ENCODE data around the gene C12orf50.
"Not testable (repeated sequence)": the region's sequence is repeated elsewhere in the genome, so short reads cannot be mapped to it uniquely, and the experiment has no call there.

C12orf50 gene

GRCh38 chr12:88029093-88029665, at the start of gene C12orf50:
Gene C12orf50, minus strand, starts transcription at chr12:88029401. Its CDS starts 2,439 bp downstream, at chr12:88026962.
- no peak for DNase-seq

GRCh38 chr12:88067301-88067700, 38.1 kb upstream of the C12orf50 start:
- no peak for DNase-seq

- DNase-seq = no peak
Measured at GRCh38 chr12:88063375-88063774, 34.2 kb upstream of the C12orf50 start.

- DNase-seq = no peak
Measured at GRCh38 chr12:88062474-88062873, 33.3 kb upstream of the C12orf50 start.

- no peak for DNase-seq
Measured at GRCh38 chr12:88058719-88059077, 29.5 kb upstream of the C12orf50 start.

GRCh38 chr12:88057994-88058718, 29.0 kb upstream of the C12orf50 start:
- DNase-seq = no peak

GRCh38 chr12:88056571-88056970, 27.4 kb upstream of the C12orf50 start:
- no peak for DNase-seq

GRCh38 chr12:88052686-88053085, 23.5 kb upstream of the C12orf50 start:
- DNase-seq = no peak

GRCh38 chr12:88044035-88044434, 14.8 kb upstream of the C12orf50 start:
- DNase-seq = no peak

GRCh38 chr12:88037770-88038169, 8.6 kb upstream of the C12orf50 start:
- no peak for DNase-seq

GRCh38 chr12:88036353-88036965, 7.3 kb upstream of the C12orf50 start:
- DNase-seq = no peak

GRCh38 chr12:88035907-88036289, 6.7 kb upstream of the C12orf50 start:
- no peak for DNase-seq

GRCh38 chr12:88035271-88035906, 6.2 kb upstream of the C12orf50 start:
- DNase-seq = peak; percentile 94

- not testable (repeated sequence) for DNase-seq
Measured at GRCh38 chr12:88031161-88031560, 2.0 kb upstream of the C12orf50 start.

- no peak for DNase-seq
Measured at GRCh38 chr12:88026196-88026595, 3.0 kb downstream of the C12orf50 start.

GRCh38 chr12:88017964-88018363, 11.2 kb downstream of the C12orf50 start:
- no peak for DNase-seq

GRCh38 chr12:88015825-88016224, 13.4 kb downstream of the C12orf50 start:
- no peak for DNase-seq

GRCh38 chr12:88011755-88012154, 17.4 kb downstream of the C12orf50 start:
- DNase-seq = no peak

GRCh38 chr12:88006351-88006750, 22.9 kb downstream of the C12orf50 start:
- no peak for DNase-seq

GRCh38 chr12:88001327-88001726, 27.9 kb downstream of the C12orf50 start:
- DNase-seq = no peak

GRCh38 chr12:87995581-87996178, 33.5 kb downstream of the C12orf50 start:
- DNase-seq = peak; percentile 71

- no peak for DNase-seq
Measured at GRCh38 chr12:87991483-87991882, 37.7 kb downstream of the C12orf50 start.

- no peak for DNase-seq
Measured at GRCh38 chr12:87988534-87988933, 40.7 kb downstream of the C12orf50 start.

All from femur (tissue), 1 donor.